GM12872 (cell line): Measurements from ENCODE around the gene NLK.

Experiments
- CTCF ChIP-seq: IDR thresholded peaks from 3 replicates; pipeline ENCODE4 v1.5.1; 2011; ENCODE audit warnings: low read depth, mild to moderate bottlenecking, low read length, moderate library complexity; ENCODE audit not compliant: insufficient read depth

NLK gene

GRCh38 chr17:28059675-28060074 is 17.2 kb downstream of the NLK start:
- TF ChIP-seq CTCF: no peak

- no peak for TF ChIP-seq CTCF
These were observed 23.2 kb downstream of the NLK start for GRCh38 chr17:28065706-28066105.

- TF ChIP-seq CTCF: no peak
These were observed 26.6 kb downstream of the NLK start for GRCh38 chr17:28069061-28069460.

GRCh38 chr17:28071179-28071578 is 28.7 kb downstream of the NLK start:
- no peak for TF ChIP-seq CTCF

GRCh38 chr17:28071891-28072606 is 29.6 kb downstream of the NLK start:
- no peak for TF ChIP-seq CTCF

GRCh38 chr17:28072936-28073533 is 30.6 kb downstream of the NLK start:
- no peak for TF ChIP-seq CTCF

- TF ChIP-seq CTCF: no peak
These were observed 31.5 kb downstream of the NLK start for GRCh38 chr17:28074010-28074409.
